Aorta (tissue), 5 donors: ENCODE measurements around the gene KDM5C. TPM values are rescaled to one million over a fixed set of nuclear protein-coding genes. Genes with fewer than 3 reads are reported as not detected.

Experiments
- ATAC-seq: fragments of 200-7000 bp; cut with Tn5 transposase; one replicate; pipeline ENCODE4 v1.9.1; 2022; ENCODE audit warnings: moderate library complexity; ENCODE audit not compliant: low FRiP score
- DNase-seq, 2 donors: peaks; one replicate each; pipeline ENCODE4 v3.0.0-alpha.2; 2020
- H3K27ac ChIP-seq, 2 donors: one replicate each; pipeline ENCODE4 v1.5.1; 2013; ENCODE audit warnings: low read length in 2 of 2, mild to moderate bottlenecking in 2 of 2, moderate library complexity in 2 of 2, control low read depth in 1 of 2, inconsistent platforms in 1 of 2, low read depth in 1 of 2
- H3K27me3 ChIP-seq, 2 donors: one replicate each; pipeline ENCODE4 v1.6.1; 2013; ENCODE audit warnings: control low read depth in 1 of 2, low read length in 1 of 2, mild to moderate bottlenecking in 1 of 2, moderate library complexity in 1 of 2; ENCODE audit not compliant: insufficient read depth in 2 of 2, control insufficient read depth in 1 of 2
- H3K36me3 ChIP-seq, 2 donors: one replicate each; pipeline ENCODE4 v1.6.1; 2013; ENCODE audit warnings: control low read depth in 1 of 2, low read length in 1 of 2, mild to moderate bottlenecking in 1 of 2; ENCODE audit not compliant: insufficient read depth in 2 of 2, control insufficient read depth in 1 of 2
- H3K4me1 ChIP-seq, 2 donors: one replicate each; pipeline ENCODE4 v1.6.1; 2013; ENCODE audit warnings: low read length in 2 of 2, control low read depth in 1 of 2, mild to moderate bottlenecking in 1 of 2, moderate library complexity in 1 of 2; ENCODE audit not compliant: insufficient read depth in 2 of 2, control insufficient read depth in 1 of 2
- H3K4me3 ChIP-seq, 2 donors: one replicate each; pipeline ENCODE4 v1.5.1; 2013; ENCODE audit warnings: low read length in 2 of 2, control low read depth in 1 of 2, mild to moderate bottlenecking in 1 of 2
- H3K9me3 ChIP-seq: one replicate; pipeline ENCODE4 v1.6.1; 2013; ENCODE audit warnings: mild to moderate bottlenecking, low read length; ENCODE audit not compliant: control insufficient read depth
- WGBS, 2 donors: extraction: QIAGEN DNeasy Blood & Tissue Kit; methylation state at CpG; one replicate each; pipeline ENCODE4 v1.1.7; 2013; 5-methylcytosine and 5-hydroxymethylcytosine counted together
- intact Hi-C, 2 donors: fragments of 100-400 bp; cut with DNase I; formaldehyde crosslinking; loops; one replicate each; pipeline versions ENCODE4 v1.14.2 to v1.15.0; 2022
- polyA plus RNA-seq, 2 donors: library from polyadenylated mRNA; stranded (reverse); fragments of 200-250 nt; gene quantifications; one replicate each; pipeline ENCODE4 v1.2.3, GENCODE V29; 2013
- total RNA-seq, 2 donors: library from RNA; stranded (reverse); fragmentation: NEBNext Ultra II Directional; extraction: Animal tissue kit (Norgen Biotek cat#: 25700); gene quantifications; one replicate each; pipeline ENCODE4 v1.2.1, GENCODE V29; 2021
- donor health status: healthy with polysubstance abuse.
- donor health status: Bipolar disorder and iron deficiency.
- donor health status: DM: no; HTN: no; CAD: no.
- donor health status: DM: no; HTN: no; CAD: no.
- donor health status: DM: yes; HTN: yes; CAD: no.

The KDM5C gene
- total and polyA plus RNA-seq, 4 donors = 14.0 to 118 (median 57.9) TPM

- intact Hi-C loops = no loop called here
- no peaks in the 10 kb centered on the region for H3K27me3 ChIP-seq
- no peaks in the 10 kb centered on the region for H3K4me1 ChIP-seq
- H3K9me3 ChIP-seq = no peaks in the 10 kb centered on the region
- H3K27ac ChIP-seq = no peak overlapping the region
- H3K4me3 ChIP-seq = no peak overlapping the region
- DNase-seq = no peak
- 62 to 82% methylated on average over 7 of the region's 7 CpGs for WGBS, 2 donors
- H3K36me3 ChIP-seq = no peaks in the 10 kb centered on the region
- no peak for ATAC-seq
Observed at GRCh38 chrX:53262189-53262917, 37.3 kb upstream of the KDM5C start.

- no peak for ATAC-seq
- WGBS, 2 donors = 56 to 69% methylated on average over 7 of the region's 7 CpGs
- Histone ChIP-seq H3K27me3 (no peaks in the 10 kb centered on the region), H3K4me3 (no peak overlapping the region), H3K9me3 (no peaks in the 10 kb centered on the region), H3K4me1 (no peaks in the 10 kb centered on the region), H3K36me3 (no peaks in the 10 kb centered on the region), H3K27ac (no peak overlapping the region)
- intact Hi-C loops = no loop called here
- DNase-seq = no peak
Observed at GRCh38 chrX:53261355-53261972, 36.5 kb upstream of the KDM5C start.

- intact Hi-C loops = no loop called here
- WGBS, 2 donors = 62 to 71% methylated on average over 6 to 7 of the region's 7 CpGs
Observed at GRCh38 chrX:53260836-53261235, 35.8 kb upstream of the KDM5C start.

GRCh38 chrX:53257670-53258423, 32.8 kb upstream of the KDM5C start:
- 77 to 91% methylated on average over 6 of the region's 6 CpGs for WGBS, 2 donors
- no peaks in the 10 kb centered on the region for H3K9me3 ChIP-seq
- intact Hi-C loops = no loop called here
- H3K27ac ChIP-seq = no peak overlapping the region
- no peak overlapping the region for H3K4me3 ChIP-seq
- no peak for DNase-seq
- no peaks in the 10 kb centered on the region for H3K36me3 ChIP-seq
- no peaks in the 10 kb centered on the region for H3K4me1 ChIP-seq
- no peak for ATAC-seq
- no peaks in the 10 kb centered on the region for H3K27me3 ChIP-seq

More at GRCh38 chrX:53260836-53261235, 35.8 kb upstream of the KDM5C start:
- no peaks in the 10 kb centered on the region for H3K4me1 ChIP-seq
- ATAC-seq (no peak), DNase-seq (no peak)
- no peak overlapping the region for H3K27ac ChIP-seq
- H3K4me3 ChIP-seq = no peak overlapping the region
- no peaks in the 10 kb centered on the region for H3K27me3 ChIP-seq
- H3K36me3 ChIP-seq = no peaks in the 10 kb centered on the region
- no peaks in the 10 kb centered on the region for H3K9me3 ChIP-seq

GRCh38 chrX:53257166-53257565, 32.2 kb upstream of the KDM5C start:
- Histone ChIP-seq H3K27me3 (no peaks in the 10 kb centered on the region), H3K4me3 (no peak overlapping the region), H3K4me1 (no peaks in the 10 kb centered on the region), H3K36me3 (no peaks in the 10 kb centered on the region), H3K9me3 (no peaks in the 10 kb centered on the region), H3K27ac (no peak overlapping the region)
- WGBS, 2 donors = 88 to 93% methylated on average over 8 to 13 of the region's 13 CpGs
- DNase-seq = no peak
- ATAC-seq = peak; percentile 33
- intact Hi-C loops = no loop called here

- no peak overlapping the region for H3K27ac ChIP-seq
- WGBS, 2 donors = 63 to 85% methylated on average over 17 of the region's 17 CpGs
- H3K9me3 ChIP-seq = no peaks in the 10 kb centered on the region
- no peak overlapping the region for H3K4me3 ChIP-seq
- intact Hi-C loops = no loop called here
- ATAC-seq (peak; percentile 28), DNase-seq (no peak)
- no peaks in the 10 kb centered on the region for H3K27me3 ChIP-seq
- no peaks in the 10 kb centered on the region for H3K4me1 ChIP-seq
- no peaks in the 10 kb centered on the region for H3K36me3 ChIP-seq
Observed at GRCh38 chrX:53256446-53257041, 31.5 kb upstream of the KDM5C start.

GRCh38 chrX:53255738-53256191, 30.8 kb upstream of the KDM5C start:
- no peaks in the 10 kb centered on the region for H3K4me1 ChIP-seq
- WGBS, 2 donors = 77 to 87% methylated on average over 9 of the region's 9 CpGs
- H3K4me3 ChIP-seq = no peak overlapping the region
- H3K27me3 ChIP-seq = no peaks in the 10 kb centered on the region
- no peaks in the 10 kb centered on the region for H3K36me3 ChIP-seq
- H3K9me3 ChIP-seq = no peaks in the 10 kb centered on the region
- H3K27ac ChIP-seq = no peak overlapping the region
- intact Hi-C loops = no loop called here
- ATAC-seq = no peak
- DNase-seq = peak in 1 of 2 donors; percentile 37

GRCh38 chrX:53254570-53255461, 29.8 kb upstream of the KDM5C start:
- ATAC-seq = no peak

More at GRCh38 chrX:53254570-53255461, 29.8 kb upstream of the KDM5C start:
- 89 to 93% methylated on average over 22 of the region's 22 CpGs for WGBS, 2 donors
- no peaks in the 10 kb centered on the region for H3K27me3 ChIP-seq
- DNase-seq = peak in 1 of 2 donors; percentile 67
- no peak overlapping the region for H3K4me3 ChIP-seq
- H3K9me3 ChIP-seq = no peaks in the 10 kb centered on the region
- no peaks in the 10 kb centered on the region for H3K4me1 ChIP-seq
- H3K27ac ChIP-seq = no peak overlapping the region
- intact Hi-C loops = no loop called here
- H3K36me3 ChIP-seq = no peaks in the 10 kb centered on the region
